Thoracic aorta (tissue), 2 donors: ENCODE results near the gene NRCAM. TPM values are rescaled to one million over a fixed set of nuclear protein-coding genes. Genes with fewer than 3 reads are reported as not detected.

ENCODE experiments used
- ATAC-seq: fragments of 150-250 bp; one replicate; pipeline ENCODE4 v1.8.0; 2017; ENCODE audit warnings: low read depth; ENCODE audit not compliant: insufficient number of reproducible peaks, low FRiP score
- DNase-seq: peaks from one replicate; pipeline ENCODE4 v3.0.0-alpha.2; 2020; ENCODE audit warnings: low spot score
- H3K27ac ChIP-seq, 2 donors: fragments of 200-600 bp; sonication (generic); 1 replicate in 1 of 2; 2 replicates in 1 of 2; pipeline ENCODE4 v1.5.1; 2016; ENCODE audit warnings: mild to moderate bottlenecking in 2 of 2, moderate library complexity in 2 of 2
- H3K27me3 ChIP-seq: fragments of 200-600 bp; sonication (generic); replicated peaks from 2 replicates; pipeline ENCODE4 v1.6.0; 2016; ENCODE audit warnings: mild to moderate bottlenecking; ENCODE audit not compliant: insufficient read depth
- H3K36me3 ChIP-seq: fragments of 200-600 bp; sonication (generic); one replicate; pipeline ENCODE4 v1.5.1; 2016
- H3K4me1 ChIP-seq, 2 donors: fragments of 200-600 bp; sonication (generic); 1 replicate in 1 of 2; 2 replicates in 1 of 2; pipeline versions ENCODE4 v1.5.1 to v1.6.0; 2016; ENCODE audit warnings: low read depth in 2 of 2, mild to moderate bottlenecking in 1 of 2; ENCODE audit not compliant: control insufficient read depth in 1 of 2
- H3K4me3 ChIP-seq: fragments of 200-600 bp; sonication (generic); 2 replicates; pipeline ENCODE4 v1.5.1; 2016; ENCODE audit warnings: mild to moderate bottlenecking
- H3K9me3 ChIP-seq: fragments of 200-600 bp; sonication (generic); 2 replicates; pipeline ENCODE4 v1.5.1; 2016
- total RNA-seq, 2 donors: library from RNA; depleted of rRNA; stranded (reverse); fragments of >200 nt; gene quantifications; one replicate each; pipeline versions ENCODE4 v1.1.0 to v1.2.3, GENCODE V29; 2016
- TF ChIP-seq, protein P1 (sequence below): fragments of 200-600 bp; sonication (generic); IDR thresholded peaks from one replicate; pipeline ENCODE4 v1.5.1; 2019; ENCODE audit warnings: antibody characterized with exemption

The NRCAM gene
- total RNA-seq, 2 donors from 2014 or later = 2.4 to 3.3 TPM

DNA sequence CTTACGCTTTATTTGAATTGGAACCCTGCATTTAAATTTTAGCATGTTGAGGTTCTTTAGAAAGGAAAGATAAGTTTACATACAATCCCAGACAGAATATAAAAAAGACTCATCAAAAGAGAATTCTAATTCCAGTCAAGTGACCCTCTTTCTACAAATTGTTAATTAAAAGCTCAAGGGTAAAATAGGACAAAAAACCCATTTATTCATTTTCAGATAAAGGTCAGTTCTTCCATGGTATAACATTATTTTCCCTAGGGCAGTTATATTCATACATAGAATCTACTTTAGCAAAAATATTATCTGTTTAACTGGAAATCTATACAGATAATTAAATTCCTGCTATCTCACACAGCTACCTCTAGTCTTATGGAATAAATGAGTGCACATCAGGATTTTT, 188.6 kb downstream of the NRCAM start:
- Histone ChIP-seq H3K36me3 (no peaks in the 10 kb centered on the region), H3K9me3 (no peaks in the 10 kb centered on the region), H3K4me3 (no peak overlapping the region), H3K4me1 (no peaks in the 10 kb centered on the region), H3K27ac (no peak overlapping the region), H3K27me3 (no peaks in the 10 kb centered on the region)
- DNase-seq = no peak
- no peak for ATAC-seq
- TF ChIP-seq, protein P1, sequence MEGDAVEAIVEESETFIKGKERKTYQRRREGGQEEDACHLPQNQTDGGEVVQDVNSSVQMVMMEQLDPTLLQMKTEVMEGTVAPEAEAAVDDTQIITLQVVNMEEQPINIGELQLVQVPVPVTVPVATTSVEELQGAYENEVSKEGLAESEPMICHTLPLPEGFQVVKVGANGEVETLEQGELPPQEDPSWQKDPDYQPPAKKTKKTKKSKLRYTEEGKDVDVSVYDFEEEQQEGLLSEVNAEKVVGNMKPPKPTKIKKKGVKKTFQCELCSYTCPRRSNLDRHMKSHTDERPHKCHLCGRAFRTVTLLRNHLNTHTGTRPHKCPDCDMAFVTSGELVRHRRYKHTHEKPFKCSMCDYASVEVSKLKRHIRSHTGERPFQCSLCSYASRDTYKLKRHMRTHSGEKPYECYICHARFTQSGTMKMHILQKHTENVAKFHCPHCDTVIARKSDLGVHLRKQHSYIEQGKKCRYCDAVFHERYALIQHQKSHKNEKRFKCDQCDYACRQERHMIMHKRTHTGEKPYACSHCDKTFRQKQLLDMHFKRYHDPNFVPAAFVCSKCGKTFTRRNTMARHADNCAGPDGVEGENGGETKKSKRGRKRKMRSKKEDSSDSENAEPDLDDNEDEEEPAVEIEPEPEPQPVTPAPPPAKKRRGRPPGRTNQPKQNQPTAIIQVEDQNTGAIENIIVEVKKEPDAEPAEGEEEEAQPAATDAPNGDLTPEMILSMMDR = no peak

- DNase-seq (no peak), ATAC-seq (no peak)
- H3K27me3 ChIP-seq = no peaks in the 10 kb centered on the region
- no peaks in the 10 kb centered on the region for H3K4me1 ChIP-seq
- TF ChIP-seq, protein P1 = no peak
- H3K4me3 ChIP-seq = no peak overlapping the region
- H3K36me3 ChIP-seq = no peaks in the 10 kb centered on the region
- no peaks in the 10 kb centered on the region for H3K9me3 ChIP-seq
- H3K27ac ChIP-seq = no peak overlapping the region
Measured at GRCh38 chr7:108266491-108266890, 189.7 kb downstream of the NRCAM start.

GRCh38 chr7:108266035-108266434, 190.2 kb downstream of the NRCAM start:
- TF ChIP-seq, protein P1 = no peak
- no peaks in the 10 kb centered on the region for H3K27me3 ChIP-seq
- no peaks in the 10 kb centered on the region for H3K36me3 ChIP-seq
- H3K4me3 ChIP-seq = no peak overlapping the region
- DNase-seq = no peak
- no peak for ATAC-seq
- H3K4me1 ChIP-seq = no peaks in the 10 kb centered on the region
- no peaks in the 10 kb centered on the region for H3K9me3 ChIP-seq
- H3K27ac ChIP-seq = no peak overlapping the region

DNA sequence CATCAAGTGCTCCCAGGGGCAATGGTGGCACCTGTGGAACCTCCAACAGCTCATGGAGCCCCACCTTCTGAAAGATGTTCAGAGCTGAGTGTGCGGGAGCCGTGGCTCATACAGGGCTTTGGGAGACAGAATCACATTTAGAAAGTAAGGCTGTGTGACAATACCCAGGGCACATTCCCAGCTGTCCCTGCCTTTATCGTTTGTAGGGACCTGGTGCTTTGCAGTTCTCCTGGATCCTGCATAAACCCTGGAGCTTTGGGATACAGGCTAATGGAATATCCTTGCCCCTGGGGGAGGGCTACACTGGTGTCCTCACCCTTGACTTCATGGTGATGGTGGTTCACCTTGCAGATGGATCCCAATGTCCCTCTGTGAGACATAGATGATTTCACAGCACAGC, 191.2 kb downstream of the NRCAM start:
- H3K9me3 ChIP-seq = no peaks in the 10 kb centered on the region
- DNase-seq (no peak), ATAC-seq (no peak)
- H3K4me3 ChIP-seq = no peak overlapping the region
- H3K27ac ChIP-seq = no peak overlapping the region
- TF ChIP-seq, protein P1 = no peak
- no peaks in the 10 kb centered on the region for H3K36me3 ChIP-seq
- no peaks in the 10 kb centered on the region for H3K4me1 ChIP-seq
- H3K27me3 ChIP-seq = no peaks in the 10 kb centered on the region

DNA sequence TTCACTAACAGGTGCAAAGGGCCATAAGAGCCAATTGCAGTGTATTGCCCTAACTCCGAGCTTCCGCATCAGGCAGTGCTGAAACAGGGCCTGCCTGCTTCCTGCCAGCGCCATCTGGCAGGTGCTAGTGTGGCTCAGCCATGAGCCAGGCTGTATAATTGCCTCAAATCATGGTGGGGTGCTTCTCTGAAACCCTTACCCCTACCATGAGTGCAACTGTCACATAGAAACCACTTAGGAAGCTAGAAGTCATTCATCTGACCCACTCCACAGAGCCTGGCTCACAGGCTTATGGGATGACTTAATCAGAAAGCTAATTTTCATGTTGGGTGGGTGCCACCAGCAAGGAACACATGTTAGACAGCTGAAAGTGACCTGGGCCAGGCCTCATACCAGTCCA, 192.8 kb downstream of the NRCAM start:
- H3K36me3 ChIP-seq = no peaks in the 10 kb centered on the region
- H3K9me3 ChIP-seq = no peaks in the 10 kb centered on the region
- no peaks in the 10 kb centered on the region for H3K4me1 ChIP-seq
- DNase-seq = no peak
- no peak for ATAC-seq
- TF ChIP-seq, protein P1 = no peak
- no peaks in the 10 kb centered on the region for H3K27me3 ChIP-seq
- no peak overlapping the region for H3K27ac ChIP-seq
- no peak overlapping the region for H3K4me3 ChIP-seq
